ENCODE data around the gene SLC8A1. TPM values are rescaled to one million over a fixed set of nuclear protein-coding genes. Genes with fewer than 3 reads are reported as not detected.

SLC8A1 gene
- total RNA-seq, 1 experiment from 2014 or later = 1.7 TPM

GRCh38 chr2:40471866-40472265 lies 20.0 kb upstream of the SLC8A1 start:
- H3K4me2 ChIP-seq (ENCODE audit: insufficient read depth, insufficient read length, low read length) = no peak overlapping the region
- H2AK5ac ChIP-seq (ENCODE audit: insufficient read length, low read length) = no peak overlapping the region
- no peaks in the 10 kb centered on the region for H4K20me1 ChIP-seq (ENCODE audit: control insufficient read depth, insufficient read depth, insufficient read length)
- H3K27me3 ChIP-seq (ENCODE audit: insufficient read depth, low read length) = no peaks in the 10 kb centered on the region
- Mint-ChIP-seq H3K4me1 (no peaks in the 10 kb centered on the region), H3K9me3 (no peaks in the 10 kb centered on the region), H3K4me3 (no peak overlapping the region), H3K27ac (no peak overlapping the region), H3K36me3 (ENCODE audit: insufficient read depth in 1 of 3, low read depth in 3 of 3) (no peaks in the 10 kb centered on the region), H3K27me3 (ENCODE audit: low read depth) (no peaks in the 10 kb centered on the region)
- H2BK15ac ChIP-seq (ENCODE audit: low read depth, low read length) = no peak overlapping the region
- no peak overlapping the region for H2BK120ac ChIP-seq (ENCODE audit: low read depth, low read length, poor library complexity, severe bottlenecking)
- H3K9me3 ChIP-seq (ENCODE audit: control insufficient read depth, low read depth, low read length) = no peaks in the 10 kb centered on the region
- no peak overlapping the region for H3T11ph ChIP-seq (ENCODE audit: low read length)
- H3K14ac ChIP-seq (ENCODE audit: insufficient read depth, low read length) = no peak overlapping the region
- H3K56ac ChIP-seq (ENCODE audit: insufficient read length, low read depth, low read length) = no peak overlapping the region
- no peak overlapping the region for H3K23ac ChIP-seq (ENCODE audit: insufficient read length, low read depth, low read length)
- WGBS (ENCODE audit: extremely low coverage, insufficient read length, low lambda C conversion rate) = no CpG with 5 or more reads among the region's 3 CpGs
- DNase-seq = no peak
- H3K79me1 ChIP-seq (ENCODE audit: insufficient read depth, low read depth, low read length, poor library complexity, severe bottlenecking) = no peaks in the 10 kb centered on the region
- no peak overlapping the region for H3K9ac ChIP-seq (ENCODE audit: extremely low read depth, insufficient read length, low read length)
- no peak overlapping the region for H2BK20ac ChIP-seq (ENCODE audit: low read depth, low read length, poor library complexity, severe bottlenecking)
- H2BK12ac ChIP-seq (ENCODE audit: insufficient read length, low read depth, low read length) = no peak overlapping the region
- no peaks in the 10 kb centered on the region for H3K79me2 ChIP-seq (ENCODE audit: insufficient read depth, low read length)
- no peak overlapping the region for H4K8ac ChIP-seq (replicated peaks; ENCODE audit: insufficient read length, low read depth, low read length)
- H3K27ac ChIP-seq (ENCODE audit: insufficient read length, low read depth, low read length) = no peak overlapping the region
- H4K5ac ChIP-seq (ENCODE audit: insufficient read length, low read depth, low read length) = no peak overlapping the region
- no peak overlapping the region for H3K18ac ChIP-seq (ENCODE audit: insufficient read length, low read depth, low read length)
- H2AFZ ChIP-seq (ENCODE audit: low read length) = no peak overlapping the region
- no peak overlapping the region for H3K4ac ChIP-seq (ENCODE audit: low read depth, low read length)
- H2BK5ac ChIP-seq (ENCODE audit: insufficient read length, low read length) = no peak overlapping the region
- no peak overlapping the region for H4K91ac ChIP-seq (ENCODE audit: insufficient read length, low read depth, low read length)
- no peaks in the 10 kb centered on the region for H3K23me2 ChIP-seq (ENCODE audit: insufficient read length, low read depth, low read length, poor library complexity, severe bottlenecking)
- no peaks in the 10 kb centered on the region for H3K4me1 ChIP-seq (ENCODE audit: insufficient read depth, low read length)
- no peak for TF ChIP-seq CTCF (conservative IDR thresholded peaks at IDR 0.05)

Measured in H9 (cell line).